ENCODE measurements around the gene TPPP. TPM values are rescaled to one million over a fixed set of nuclear protein-coding genes. Genes with fewer than 3 reads are reported as not detected.
"Not testable (repeated sequence)": the region's sequence is repeated elsewhere in the genome, so short reads cannot be mapped to it uniquely, and the experiment has no call there.

TPPP gene
- polyA plus RNA-seq, 2 of the 4 experiments (the other 2 are of a cell fraction), result 1.0 to 1.4 TPM

DNA sequence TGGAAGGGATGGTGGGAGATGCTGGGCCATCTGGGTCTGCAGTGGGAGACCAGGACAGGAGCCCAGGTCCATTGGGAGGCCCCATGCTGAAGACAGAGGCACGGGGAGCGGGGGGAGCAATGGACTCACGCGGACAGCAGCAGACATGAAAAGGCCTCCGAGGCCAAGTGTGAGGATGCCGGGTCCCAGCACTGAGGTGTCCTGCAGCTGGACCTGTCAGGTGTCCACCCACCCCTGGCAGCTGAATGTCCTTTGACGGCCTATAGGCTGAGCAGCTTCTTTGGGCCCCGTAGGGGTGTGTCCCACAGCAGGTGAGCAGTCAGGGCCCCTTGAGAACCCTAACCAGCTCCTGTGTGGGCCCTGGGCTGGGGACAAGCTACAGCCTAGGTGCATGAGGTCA is 3.0 kb upstream of the TPPP start:
- H3K4me3 ChIP-seq; H3K4me2 ChIP-seq; DNase-seq (ENCODE audit: low read depth in 1 of 2, low spot score in 1 of 2); H3K27ac ChIP-seq; ATAC-seq; H3K4me1 ChIP-seq; CTCF ChIA-PET; FAIRE-seq: not testable (repeated sequence)
- WGBS (ENCODE audit: missing lambda C conversion rate), result 85% methylated on average over 8 of the region's 8 CpGs
- peaks cover 13% of the 10 kb centered on the region; the same call in 1 of the 3 replicates for H3K9me3 ChIP-seq
- POLR2A ChIA-PET, result interaction anchor here (0.7 kb wide), 1 partner anchor 469 kb away, joined by 3 read pairs; no protein-coding TSS in a partner anchor

GRCh38 chr5:695475-695874 is 2.3 kb upstream of the TPPP start:
- not testable (repeated sequence) for DNase-seq (ENCODE audit: low read depth in 1 of 2, low spot score in 1 of 2)

GRCh38 chr5:694042-694431 is 885 bp upstream of the TPPP start:
- H3K4me3 ChIP-seq, result peak overlapping the region; percentile 65

More at GRCh38 chr5:695475-695874, 2.3 kb upstream of the TPPP start:
- ATAC-seq, H3K4me1 ChIP-seq, POLR2A ChIA-PET, H3K4me2 ChIP-seq, H3K27ac ChIP-seq, CTCF ChIA-PET, H3K4me3 ChIP-seq, FAIRE-seq: not testable (repeated sequence)
- H3K9me3 ChIP-seq, result peaks cover 13% of the 10 kb centered on the region; the same call in 1 of the 3 replicates
- WGBS (ENCODE audit: missing lambda C conversion rate), result 72% methylated on average over 4 of the region's 13 CpGs

DNA sequence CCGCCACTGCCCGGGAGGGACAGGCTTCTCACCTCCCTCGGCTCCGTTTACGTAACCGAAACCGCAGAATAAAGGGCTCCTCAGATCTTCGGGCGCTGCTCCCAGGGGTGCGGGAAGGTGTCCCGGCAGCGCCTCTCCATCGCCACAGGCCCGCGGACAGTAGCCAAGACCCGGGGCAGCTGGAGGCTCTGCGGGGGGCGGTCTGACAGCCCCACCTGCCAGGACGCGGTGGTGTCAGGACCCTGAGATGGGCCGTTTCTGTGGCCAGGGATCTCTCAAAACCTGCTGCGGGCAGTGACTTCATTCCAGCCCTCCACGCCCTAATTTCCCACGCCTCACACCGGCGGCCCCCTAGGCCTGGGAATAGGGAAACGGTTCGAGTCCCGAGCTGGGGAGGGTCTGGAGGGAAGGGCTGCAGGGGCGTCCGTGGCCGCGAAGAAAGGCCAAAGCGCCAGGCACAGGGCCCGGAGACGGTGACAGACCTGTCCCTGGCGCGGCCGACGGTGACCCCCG is 567 bp downstream of the TPPP start:
- Histone ChIP-seq H3K4me2 (peak overlapping the region; percentile 100), H3K4me3 (peak overlapping the region; percentile 65), H3K27ac (peak overlapping the region; percentile 62 to 81)
- H3K4me1 ChIP-seq, POLR2A ChIA-PET, CTCF ChIA-PET, H3K9me3 ChIP-seq, FAIRE-seq: not testable (repeated sequence)
- TF ChIP-seq PHF8 (IDR thresholded peaks at IDR 0.05; ENCODE audit: borderline replicate concordance, low read depth), result 0 out of 2 replicates have a peak, but pooled peaks have one; percentile 34
- peak; percentile 59; the same call in 1 of the 2 replicates for TF ChIP-seq RNF2 (IDR thresholded peaks at IDR 0.05; ENCODE audit: borderline replicate concordance, low read depth)
- peak; percentile 22 for DNase-seq (ENCODE audit: low read depth in 1 of 2, low spot score in 1 of 2)
- ATAC-seq, result peak; percentile 20 to 25
- WGBS (ENCODE audit: missing lambda C conversion rate), result 0% methylated on average over 9 of the region's 41 CpGs

More at GRCh38 chr5:694042-694431, 885 bp upstream of the TPPP start:
- Histone ChIP-seq H3K4me2 (peak overlapping the region; percentile 100), H3K9me3 (peaks cover 10% of the 10 kb centered on the region; the same call in 1 of the 3 replicates), H3K27ac (peak overlapping the region in 1 of 2 experiments; percentile 81; a peak in 5 of 6 replicates)
- ATAC-seq, result peak; percentile 0 to 10; a peak in 2 of 6 replicates
- CTCF ChIA-PET; POLR2A ChIA-PET; H3K4me1 ChIP-seq; DNase-seq (ENCODE audit: low read depth in 1 of 2, low spot score in 1 of 2); FAIRE-seq: not testable (repeated sequence)
- WGBS (ENCODE audit: missing lambda C conversion rate), result 40% methylated on average over 2 of the region's 22 CpGs

GRCh38 chr5:691817-692528 is 1.2 kb downstream of the TPPP start:
- peak overlapping the region; percentile 100 for H3K4me2 ChIP-seq
- peak overlapping the region; percentile 65 for H3K4me3 ChIP-seq
- CTCF ChIA-PET, result interaction anchor here (0.6 kb wide), 1 partner anchor 192 kb away, joined by 3 read pairs; no protein-coding TSS in a partner anchor
- no peaks in the 10 kb centered on the region; the same call in 2 of the 3 replicates for H3K4me1 ChIP-seq
- TF ChIP-seq MAFK (IDR thresholded peaks at IDR 0.05; ENCODE audit: partially characterized antibody) (no peak), GATA3 (IDR thresholded peaks at IDR 0.05; ENCODE audit: borderline replicate concordance) (no peak), ZC3H11A (IDR thresholded peaks at IDR 0.05) (no peak), POLR2AphosphoS2 (conservative IDR thresholded peaks at IDR 0.05; ENCODE audit: low read length) (no peak), HEYL (CRISPR knock-in tag; IDR thresholded peaks at IDR 0.05) (no peak)
- H3K9me3 ChIP-seq, result no peaks in the 10 kb centered on the region
- DNase-seq (ENCODE audit: low read depth in 1 of 2, low spot score in 1 of 2), result no peak
- POLR2A ChIA-PET, result no interaction called here
- no peak overlapping the region; a peak in 1 of 6 replicates for H3K27ac ChIP-seq
- no CpG with 5 or more reads among the region's 2 CpGs for WGBS (ENCODE audit: missing lambda C conversion rate)
- no peak for FAIRE-seq
- ATAC-seq, result no peak

DNA sequence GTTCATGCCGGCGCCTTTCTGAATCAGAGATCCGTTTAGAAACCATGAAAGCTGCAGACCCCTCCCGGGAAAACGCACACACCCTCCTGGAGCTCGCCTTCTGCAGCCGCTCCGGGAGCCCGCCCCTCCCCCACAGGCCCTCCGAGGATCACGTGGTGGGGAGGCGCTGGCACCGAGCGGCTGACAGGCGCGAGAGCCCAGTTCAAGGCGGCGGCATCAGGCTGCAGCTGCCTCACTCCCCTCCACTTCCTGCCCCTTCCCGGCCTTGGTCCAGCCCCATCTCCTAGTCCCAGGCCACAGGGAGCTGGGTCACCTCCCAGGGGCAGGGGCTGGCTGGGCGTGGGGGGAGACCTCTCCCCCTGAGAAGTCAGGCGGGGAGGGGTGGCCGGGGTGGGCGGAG is 2.1 kb downstream of the TPPP start:
- H3K4me1 ChIP-seq; H3K27ac ChIP-seq; H3K4me3 ChIP-seq; POLR2A ChIA-PET; CTCF ChIA-PET; H3K9me3 ChIP-seq; DNase-seq (ENCODE audit: low read depth in 1 of 2, low spot score in 1 of 2): not testable (repeated sequence)
- ATAC-seq (peak; percentile 9 to 42; a peak in 3 of 6 replicates), FAIRE-seq (peak; percentile 70)
- 0% methylated on average over 3 of the region's 23 CpGs for WGBS (ENCODE audit: missing lambda C conversion rate)
- H3K4me2 ChIP-seq, result 0 out of 3 replicates have a peak overlapping the region, but pooled peaks have one; percentile 36

GRCh38 chr5:690293-690692 is 2.9 kb downstream of the TPPP start:
- POLR2A ChIA-PET; H3K9me3 ChIP-seq; H3K27ac ChIP-seq; FAIRE-seq; DNase-seq (ENCODE audit: low read depth in 1 of 2, low spot score in 1 of 2); CTCF ChIA-PET; H3K4me3 ChIP-seq; H3K4me2 ChIP-seq; H3K4me1 ChIP-seq: not testable (repeated sequence)
- ATAC-seq, result peak; percentile 8 to 27; a peak in 3 of 6 replicates
- WGBS (ENCODE audit: missing lambda C conversion rate), result no CpG with 5 or more reads among the region's 12 CpGs

GRCh38 chr5:688348-689010 is 4.7 kb downstream of the TPPP start:
- whole genome bisulfite sequencing (ENCODE audit: missing lambda C conversion rate), result 84% methylated on average over 17 of the region's 30 CpGs
- POLR2A ChIA-PET; H3K27ac ChIP-seq; H3K9me3 ChIP-seq; DNase-seq (ENCODE audit: low read depth in 1 of 2, low spot score in 1 of 2); H3K4me2 ChIP-seq; H3K4me3 ChIP-seq; FAIRE-seq; H3K4me1 ChIP-seq; CTCF ChIA-PET; ATAC-seq: not testable (repeated sequence)

- POLR2A ChIA-PET; H3K4me2 ChIP-seq; H3K9me3 ChIP-seq; H3K4me1 ChIP-seq; H3K27ac ChIP-seq; CTCF ChIA-PET; FAIRE-seq; ATAC-seq; DNase-seq (ENCODE audit: low read depth in 1 of 2, low spot score in 1 of 2); H3K4me3 ChIP-seq: not testable (repeated sequence)
- WGBS (ENCODE audit: missing lambda C conversion rate), result 66% methylated on average over 10 of the region's 12 CpGs
These were observed 6.2 kb downstream of the TPPP start for GRCh38 chr5:686936-687335.

- H3K4me1 ChIP-seq; H3K27ac ChIP-seq; H3K9me3 ChIP-seq; H3K4me2 ChIP-seq; FAIRE-seq; CTCF ChIA-PET; ATAC-seq; DNase-seq (ENCODE audit: low read depth in 1 of 2, low spot score in 1 of 2); POLR2A ChIA-PET; H3K4me3 ChIP-seq: not testable (repeated sequence)
- WGBS (ENCODE audit: missing lambda C conversion rate), result 79% methylated on average over 9 of the region's 12 CpGs
These were observed 7.0 kb downstream of the TPPP start for GRCh38 chr5:686172-686523.
